ENCODE measurements around the gene DPP6.
A peak's percentile ranks its signal among the peaks of the same experiment; 100 is the strongest.

Gene DPP6

GRCh38 chr7:154880513-154880912 is 828.3 kb downstream of the DPP6 start:
- no peak for DNase-seq (ENCODE audit: low spot score)

GRCh38 chr7:154881026-154881425 is 828.8 kb downstream of the DPP6 start:
- no peak for DNase-seq (ENCODE audit: low spot score)

- no peak for DNase-seq (ENCODE audit: low spot score)
Measured at GRCh38 chr7:154881526-154881925, 829.3 kb downstream of the DPP6 start.

- no peak for DNase-seq (ENCODE audit: low spot score)
Measured at GRCh38 chr7:154882931-154883474, 830.8 kb downstream of the DPP6 start.

GRCh38 chr7:154884348-154884920 is 832.2 kb downstream of the DPP6 start:
- DNase-seq (ENCODE audit: low spot score): no peak

- no peak for DNase-seq (ENCODE audit: low spot score)
Measured at GRCh38 chr7:154886591-154886990, 834.4 kb downstream of the DPP6 start.

- no peak for DNase-seq (ENCODE audit: low spot score)
Measured at GRCh38 chr7:154888690-154889089, 836.5 kb downstream of the DPP6 start.

- DNase-seq (ENCODE audit: low spot score): no peak
Measured at GRCh38 chr7:154892459-154892858, 840.3 kb downstream of the DPP6 start.

- DNase-seq (ENCODE audit: low spot score): no peak
Measured at GRCh38 chr7:154896076-154896475, 843.9 kb downstream of the DPP6 start.

- no peak for DNase-seq (ENCODE audit: low spot score)
Measured at GRCh38 chr7:154898973-154899855, 847.0 kb downstream of the DPP6 start.

GRCh38 chr7:154899862-154900261 is 847.7 kb downstream of the DPP6 start:
- DNase-seq (ENCODE audit: low spot score): no peak

GRCh38 chr7:154902600-154903082 is 850.4 kb downstream of the DPP6 start:
- DNase-seq (ENCODE audit: low spot score): peak; percentile 74

- peak; percentile 45 for DNase-seq (ENCODE audit: low spot score)
Measured at GRCh38 chr7:154903083-154903731, 851.0 kb downstream of the DPP6 start.

- DNase-seq (ENCODE audit: low spot score): no peak
Measured at GRCh38 chr7:154905146-154905545, 852.9 kb downstream of the DPP6 start.

GRCh38 chr7:154905615-154906014 is 853.4 kb downstream of the DPP6 start:
- DNase-seq (ENCODE audit: low spot score): no peak

- no peak for DNase-seq (ENCODE audit: low spot score)
Measured at GRCh38 chr7:154906201-154906600, 854.0 kb downstream of the DPP6 start.

- no peak for DNase-seq (ENCODE audit: low spot score)
Measured at GRCh38 chr7:154906736-154907355, 854.6 kb downstream of the DPP6 start.

GRCh38 chr7:154907651-154908620 is 855.7 kb downstream of the DPP6 start:
- DNase-seq (ENCODE audit: low spot score): no peak

- no peak for DNase-seq (ENCODE audit: low spot score)
Measured at GRCh38 chr7:154909241-154910105, 857.3 kb downstream of the DPP6 start.

- no peak for DNase-seq (ENCODE audit: low spot score)
Measured at GRCh38 chr7:154910125-154910524, 857.9 kb downstream of the DPP6 start.

Measured in Ammon's horn (tissue), 1 donor.